DMS 273 treated with DMSO at 0.1 percent for 48 hours (cell line): ENCODE results near the gene GNRH2.
"Not testable (repeated sequence)": the region's sequence is repeated elsewhere in the genome, so short reads cannot be mapped to it uniquely, and the experiment has no call there.

ENCODE experiments used
- DNase-seq: peaks from one replicate; lab custom pipeline; 2025; lab: John Stamatoyannopoulos, UW

GNRH2 gene

GRCh38 chr20:3043322-3043721 lies at the start of gene GNRH2:
Gene GNRH2, plus strand, starts transcription at chr20:3043622. Its CDS starts 793 bp downstream, at chr20:3044415.
- DNase-seq, result no peak

GRCh38 chr20:2995796-2996195 lies 47.6 kb upstream of the GNRH2 start:
- DNase-seq, result no peak

- no peak for DNase-seq
Measured at GRCh38 chr20:2998728-2999127, 44.7 kb upstream of the GNRH2 start.

GRCh38 chr20:3000852-3001523 lies 42.4 kb upstream of the GNRH2 start:
- no peak for DNase-seq

GRCh38 chr20:3003416-3003815 lies 40.0 kb upstream of the GNRH2 start:
- DNase-seq, result no peak

- DNase-seq, result no peak
Measured at GRCh38 chr20:3010985-3011723, 32.3 kb upstream of the GNRH2 start.

- DNase-seq, result no peak
Measured at GRCh38 chr20:3011752-3012151, 31.7 kb upstream of the GNRH2 start.

GRCh38 chr20:3013771-3014170 lies 29.7 kb upstream of the GNRH2 start:
- DNase-seq, result no peak

- no peak for DNase-seq
Measured at GRCh38 chr20:3014179-3014578, 29.2 kb upstream of the GNRH2 start.

GRCh38 chr20:3014662-3015061 lies 28.8 kb upstream of the GNRH2 start:
- DNase-seq, result no peak

GRCh38 chr20:3015302-3015701 lies 28.1 kb upstream of the GNRH2 start:
- DNase-seq, result not testable (repeated sequence)

- no peak for DNase-seq
Measured at GRCh38 chr20:3021327-3021726, 22.1 kb upstream of the GNRH2 start.

GRCh38 chr20:3021777-3022176 lies 21.6 kb upstream of the GNRH2 start:
- DNase-seq, result no peak

- not testable (repeated sequence) for DNase-seq
Measured at GRCh38 chr20:3022559-3023490, 20.6 kb upstream of the GNRH2 start.

- no peak for DNase-seq
Measured at GRCh38 chr20:3027987-3028386, 15.4 kb upstream of the GNRH2 start.

GRCh38 chr20:3031524-3032147 lies 11.8 kb upstream of the GNRH2 start:
- no peak for DNase-seq

- no peak for DNase-seq
Measured at GRCh38 chr20:3032624-3033023, 10.8 kb upstream of the GNRH2 start.

- no peak for DNase-seq
Measured at GRCh38 chr20:3037654-3038053, 5.8 kb upstream of the GNRH2 start.

GRCh38 chr20:3038454-3038853 lies 5.0 kb upstream of the GNRH2 start:
- no peak for DNase-seq

GRCh38 chr20:3039426-3039825 lies 4.0 kb upstream of the GNRH2 start:
- DNase-seq, result no peak

GRCh38 chr20:3040086-3040485 lies 3.3 kb upstream of the GNRH2 start:
- DNase-seq, result no peak

- no peak for DNase-seq
Measured at GRCh38 chr20:3041854-3042409, 1.5 kb upstream of the GNRH2 start.
